ENCODE measurements around the gene MIB1. TPM values are rescaled to one million over a fixed set of nuclear protein-coding genes. Genes with fewer than 3 reads are reported as not detected.

Gene MIB1
- total and polyA plus RNA-seq, 9 of the 15 experiments (the other 6 are each of a cell fraction or from before 2014, with no cell fraction given) = 7.2 to 43.8 (median 23.2) TPM

- TF ChIP-seq ZMIZ1 (IDR thresholded peaks at IDR 0.05; ENCODE audit: low read depth in 2 of 2, low read length in 2 of 2) (no peak), HNRNPLL (IDR thresholded peaks at IDR 0.05; ENCODE audit: low read depth, low read length, poor library complexity, severe bottlenecking) (peak; percentile 64), HDAC1 (IDR thresholded peaks at IDR 0.05) (0 out of 4 replicates have a peak, but pooled peaks of 1 of the 2 experiments have one; percentile 32), SMAD1 (IDR thresholded peaks at IDR 0.05; ENCODE audit: low read depth, low read length, partially characterized antibody) (peak; percentile 37), LEF1 (IDR thresholded peaks at IDR 0.05) (peak; percentile 90), ZNF134 (CRISPR knock-in tag; conservative IDR thresholded peaks at IDR 0.05) (no peak), NR2C1 (IDR thresholded peaks at IDR 0.05) (no peak), NR2C1 (tag; IDR thresholded peaks at IDR 0.05) (peak; percentile 19; the same call in 1 of the 2 replicates), TCF15 (CRISPR knock-in tag; IDR thresholded peaks at IDR 0.05) (no peak), ELF1 (tag; IDR thresholded peaks at IDR 0.05) (peak; percentile 39; the same call in 1 of the 2 replicates), TRIM24 (IDR thresholded peaks at IDR 0.05) (peak; percentile 83 to 89), BRD9 (IDR thresholded peaks at IDR 0.05; ENCODE audit: low read depth, partially characterized antibody) (peak; percentile 69), ZFP1 (CRISPR knock-in tag; IDR thresholded peaks at IDR 0.05) (no peak), ARID1B (IDR thresholded peaks at IDR 0.05) (peak; percentile 87), ZNF584 (CRISPR knock-in tag; IDR thresholded peaks at IDR 0.05; ENCODE audit: low read depth) (peak; percentile 76)
- TF ChIP-seq, protein P1, sequence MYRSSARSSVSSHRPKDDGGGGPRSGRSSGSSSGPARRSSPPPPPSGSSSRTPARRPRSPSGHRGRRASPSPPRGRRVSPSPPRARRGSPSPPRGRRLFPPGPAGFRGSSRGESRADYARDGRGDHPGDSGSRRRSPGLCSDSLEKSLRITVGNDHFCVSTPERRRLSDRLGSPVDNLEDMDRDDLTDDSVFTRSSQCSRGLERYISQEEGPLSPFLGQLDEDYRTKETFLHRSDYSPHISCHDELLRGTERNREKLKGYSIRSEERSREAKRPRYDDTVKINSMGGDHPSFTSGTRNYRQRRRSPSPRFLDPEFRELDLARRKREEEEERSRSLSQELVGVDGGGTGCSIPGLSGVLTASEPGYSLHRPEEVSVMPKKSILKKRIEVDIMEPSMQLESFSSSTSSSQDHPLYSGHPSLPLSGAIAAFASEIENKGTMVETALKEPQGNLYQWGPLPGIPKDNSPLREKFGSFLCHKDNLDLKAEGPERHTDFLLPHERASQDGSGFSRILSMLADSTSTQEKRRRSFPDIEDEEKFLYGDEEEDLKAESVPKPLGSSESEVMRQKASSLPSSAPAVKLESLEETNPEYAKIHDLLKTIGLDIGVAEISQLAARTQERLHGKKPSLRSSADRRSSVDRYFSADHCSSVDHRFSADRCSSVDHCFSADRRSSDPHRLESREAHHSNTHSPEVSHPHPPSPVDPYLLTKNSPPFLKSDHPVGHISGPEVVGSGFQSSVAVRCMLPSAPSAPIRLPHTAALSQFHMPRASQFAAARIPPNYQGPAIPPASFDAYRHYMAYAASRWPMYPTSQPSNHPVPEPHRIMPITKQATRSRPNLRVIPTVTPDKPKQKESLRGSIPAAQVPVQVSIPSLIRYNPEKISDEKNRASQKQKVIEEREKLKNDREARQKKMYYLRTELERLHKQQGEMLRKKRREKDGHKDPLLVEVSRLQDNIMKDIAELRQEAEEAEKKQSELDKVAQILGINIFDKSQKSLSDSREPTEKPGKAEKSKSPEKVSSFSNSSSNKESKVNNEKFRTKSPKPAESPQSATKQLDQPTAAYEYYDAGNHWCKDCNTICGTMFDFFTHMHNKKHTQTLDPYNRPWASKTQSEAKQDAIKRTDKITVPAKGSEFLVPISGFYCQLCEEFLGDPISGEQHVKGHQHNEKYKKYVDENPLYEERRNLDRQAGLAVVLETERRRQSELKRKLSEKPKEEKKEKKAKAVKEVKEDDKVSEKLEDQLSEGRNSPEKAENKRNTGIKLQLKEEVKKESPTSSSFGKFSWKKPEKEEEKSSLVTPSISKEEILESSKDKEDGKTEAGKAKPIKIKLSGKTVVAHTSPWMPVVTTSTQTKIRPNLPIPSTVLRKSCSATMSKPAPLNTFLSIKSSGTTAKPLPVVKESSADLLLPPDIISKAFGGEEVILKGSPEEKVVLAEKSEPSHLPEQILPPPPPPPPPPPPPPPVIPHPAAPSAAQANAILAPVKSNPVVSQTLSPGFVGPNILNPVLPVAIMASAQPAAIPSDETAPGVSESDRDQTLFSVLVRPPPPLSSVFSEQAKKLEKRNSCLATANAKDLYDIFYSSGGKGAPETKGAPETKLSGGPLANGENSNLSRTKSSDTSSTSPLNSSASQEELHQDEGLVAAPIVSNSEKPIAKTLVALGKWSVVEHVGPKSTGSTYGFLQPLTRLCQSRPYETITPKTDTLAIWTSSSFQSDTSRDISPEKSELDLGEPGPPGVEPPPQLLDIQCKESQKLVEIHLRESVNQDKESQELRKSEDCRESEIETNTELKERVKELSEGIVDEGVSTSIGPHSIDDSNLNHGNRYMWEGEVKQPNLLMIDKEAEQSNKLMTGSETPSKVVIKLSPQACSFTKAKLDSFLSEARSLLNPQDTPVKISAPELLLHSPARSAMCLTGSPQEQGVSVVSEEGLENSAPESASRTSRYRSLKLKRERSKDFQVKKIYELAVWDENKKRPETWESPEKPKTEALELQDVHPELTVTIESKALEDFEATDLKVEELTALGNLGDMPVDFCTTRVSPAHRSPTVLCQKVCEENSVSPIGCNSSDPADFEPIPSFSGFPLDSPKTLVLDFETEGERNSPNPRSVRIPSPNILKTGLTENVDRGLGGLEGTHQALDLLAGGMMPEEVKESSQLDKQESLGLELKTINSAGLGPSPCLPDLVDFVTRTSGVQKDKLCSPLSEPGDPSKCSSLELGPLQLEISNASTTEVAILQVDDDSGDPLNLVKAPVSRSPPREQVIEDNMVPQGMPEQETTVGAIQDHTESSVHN (IDR thresholded peaks at IDR 0.05; ENCODE audit: borderline replicate concordance in 1 of 2, low read depth in 1 of 2) = no peak
Measured at GRCh38 chr18:21735452-21736015, 5.1 kb upstream of the MIB1 start (continued).
